LHCN-M2 (cell line): Measurements from ENCODE around the gene IGSF23. TPM values are rescaled to one million over a fixed set of nuclear protein-coding genes. Genes with fewer than 3 reads are reported as not detected.
"Not testable (repeated sequence)": the region's sequence is repeated elsewhere in the genome, so short reads cannot be mapped to it uniquely, and the experiment has no call there.

Source experiments
- DNase-seq: peaks from one replicate; pipeline ENCODE4 v3.0.0-alpha.2; 2012; ENCODE audit warnings: low read depth
- total RNA-seq: library from RNA; depleted of rRNA; stranded (reverse); fragments of >200 nt; gene quantifications from 2 replicates; pipeline ENCODE4 v1.2.3, GENCODE V29; 2014

The IGSF23 gene
- total RNA-seq, 1 experiment from 2014 or later, result not detected

DNA sequence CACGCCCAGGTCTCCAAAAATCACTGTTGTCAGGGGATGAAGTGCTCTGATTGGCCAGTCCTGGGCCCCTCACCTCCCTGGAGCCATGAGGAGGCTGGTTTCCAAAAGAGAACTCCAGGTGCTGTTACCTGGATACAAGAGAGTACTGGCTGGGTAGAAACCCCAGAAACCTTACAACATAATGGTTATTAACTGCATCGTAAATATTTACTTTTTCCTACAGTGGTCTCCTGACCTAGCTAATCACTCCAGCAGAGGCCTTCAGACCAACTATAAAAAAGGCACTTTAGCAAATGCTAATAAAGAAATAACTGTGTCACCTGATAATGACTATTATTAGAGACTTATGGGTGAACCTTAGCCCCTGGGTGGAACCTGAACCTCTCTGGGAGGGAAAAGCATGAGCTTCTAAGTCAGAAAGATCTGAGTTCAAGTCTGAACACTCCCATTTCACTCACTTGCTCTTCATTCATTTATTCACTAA is 1.5 kb upstream of the IGSF23 start:
- no peak for DNase-seq

DNA sequence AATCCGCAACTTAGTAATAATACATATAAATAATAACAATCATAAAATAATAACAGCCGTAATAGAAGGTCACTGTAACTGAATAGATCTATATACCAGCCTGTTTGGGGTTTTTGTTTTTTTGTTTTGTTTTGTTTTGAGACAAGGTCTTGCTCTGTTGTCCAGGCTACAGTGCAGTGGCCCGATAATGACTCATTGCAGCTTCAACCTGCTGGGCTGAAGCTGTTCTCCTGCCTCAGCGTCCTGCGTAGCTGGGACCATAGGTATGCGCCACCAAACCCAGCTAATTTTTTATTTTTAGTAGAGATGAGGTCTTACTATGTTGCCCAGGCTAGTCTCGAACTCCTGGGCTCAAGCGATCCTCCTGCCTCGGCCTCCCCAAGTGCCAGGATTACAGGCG is 950 bp downstream of the IGSF23 start:
- DNase-seq, result no peak

DNA sequence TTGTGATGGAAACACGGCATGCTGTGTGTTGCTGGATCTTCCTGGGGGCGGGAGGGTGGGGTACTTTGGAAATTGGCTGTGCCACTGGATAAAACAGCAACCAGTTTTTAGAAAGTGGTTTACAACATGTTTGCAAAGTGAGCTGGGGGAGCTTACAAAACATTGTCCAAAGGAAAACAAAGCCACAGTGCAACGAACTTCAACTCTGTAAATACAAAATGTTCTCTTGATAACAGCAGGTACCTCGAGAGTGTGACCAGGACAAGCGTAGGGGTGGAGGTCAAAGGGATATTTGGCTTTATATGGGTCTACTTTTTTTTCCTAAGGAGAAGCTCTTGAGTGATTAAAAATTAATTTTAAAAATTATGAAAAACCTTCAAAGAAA is 2.5 kb downstream of the IGSF23 start:
- no peak for DNase-seq

DNA sequence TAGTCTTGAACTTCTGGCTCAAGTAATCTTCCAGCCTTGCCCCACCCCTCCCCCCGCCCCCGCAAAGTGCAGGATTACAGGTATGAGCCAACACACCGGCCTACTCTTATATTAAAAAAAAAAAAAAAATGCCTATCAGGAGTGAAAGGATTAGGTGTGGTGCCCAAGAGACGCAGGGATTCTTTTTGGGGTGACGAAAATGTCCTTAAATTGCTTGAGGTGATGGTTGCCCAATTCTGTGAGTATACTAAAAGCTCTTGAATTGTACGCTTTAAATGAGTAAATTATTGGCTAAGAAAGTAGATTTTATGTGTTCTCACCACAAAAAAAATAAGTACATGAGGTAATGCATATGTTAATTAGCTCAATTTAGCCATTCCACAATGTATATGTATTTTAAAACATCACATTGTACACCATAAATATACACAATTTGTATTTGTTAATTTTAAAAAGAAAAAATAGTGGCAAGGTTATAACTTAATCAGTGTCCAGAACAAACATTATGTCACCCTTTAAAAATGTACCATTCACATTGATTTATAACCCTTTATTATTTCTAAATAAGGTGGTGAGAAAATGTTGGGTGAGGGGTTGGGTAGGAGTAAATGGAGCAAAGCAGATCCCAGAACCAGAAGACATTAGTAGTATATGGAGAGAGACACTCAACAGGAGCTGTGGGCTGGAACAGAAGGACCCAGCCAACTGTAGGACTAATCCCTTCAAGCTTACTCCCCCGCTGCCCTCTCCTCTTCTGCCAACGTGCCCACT is 3.9 kb downstream of the IGSF23 start:
- no peak for DNase-seq

DNA sequence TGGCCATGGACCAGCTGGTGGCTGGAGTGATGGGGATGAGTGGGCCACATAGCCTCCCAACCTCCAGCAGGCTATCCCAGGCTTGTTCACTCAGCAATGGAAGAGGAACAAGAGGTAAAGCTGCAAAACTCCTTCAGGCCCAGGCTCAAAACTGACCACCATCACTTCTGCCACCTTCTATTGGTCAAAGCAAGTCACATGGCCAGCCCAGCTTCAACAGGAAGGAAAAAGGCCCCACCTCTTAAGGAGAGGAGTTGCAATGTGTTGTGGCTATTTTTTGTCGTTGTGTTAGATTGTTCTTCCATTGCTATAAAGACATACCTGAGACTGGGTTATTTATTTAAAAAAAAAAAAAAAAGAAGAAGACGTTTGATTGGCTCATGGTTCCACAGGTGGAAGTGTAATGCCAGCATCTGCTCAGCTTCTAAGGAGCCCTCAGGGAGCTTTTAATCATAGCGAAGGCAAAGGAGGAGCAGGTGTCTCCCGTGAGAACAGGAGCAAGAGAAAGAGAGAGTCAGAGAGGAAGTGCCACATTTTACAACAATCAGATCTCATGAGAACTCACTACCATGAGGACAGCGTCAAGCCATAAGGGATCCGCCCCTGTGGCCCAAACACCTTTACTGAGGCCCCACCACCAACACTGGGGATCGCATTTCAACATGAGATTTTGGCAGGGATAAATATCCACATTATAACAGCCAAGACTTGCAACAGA is 5.4 kb downstream of the IGSF23 start:
- DNase-seq, result no peak

DNA sequence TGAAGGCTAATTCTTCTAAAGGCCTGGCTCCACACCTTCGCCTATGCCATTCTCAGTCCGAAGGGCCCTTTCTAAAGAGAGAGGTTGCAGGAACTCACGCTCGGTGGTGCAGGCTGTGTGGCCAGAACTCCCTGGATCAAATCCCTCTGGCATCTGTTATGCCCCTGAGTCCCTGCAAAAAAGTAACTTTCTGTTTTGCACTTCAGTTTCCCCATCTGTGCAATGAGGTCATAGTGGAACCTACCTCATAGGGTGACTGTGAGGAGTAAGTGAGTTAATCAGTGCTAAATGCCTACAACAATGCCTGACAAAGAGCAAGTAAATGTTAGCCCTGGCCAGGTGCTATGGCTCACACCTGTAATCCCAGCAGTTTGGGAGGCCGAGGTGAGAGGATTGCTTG is 7.3 kb downstream of the IGSF23 start:
- no peak for DNase-seq

DNA sequence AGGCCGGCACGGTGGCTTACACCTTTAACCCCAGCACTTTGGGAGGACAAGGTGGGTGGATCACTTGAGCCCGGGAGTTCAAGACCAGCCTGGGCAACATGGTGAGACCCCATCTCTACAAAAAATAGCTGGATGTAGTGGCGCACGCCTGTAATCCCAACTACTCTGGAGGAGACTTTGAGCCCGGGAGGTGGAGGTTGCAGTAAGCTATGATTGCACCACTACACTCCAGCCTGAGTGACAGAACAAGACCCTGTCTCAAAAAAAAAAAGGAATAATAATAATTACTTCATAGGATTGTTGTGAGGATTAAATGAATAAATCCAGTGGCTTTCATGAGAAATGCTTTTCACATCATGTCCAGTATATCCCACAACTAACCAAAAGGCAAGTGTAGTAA is 8.0 kb downstream of the IGSF23 start:
- no peak for DNase-seq

DNA sequence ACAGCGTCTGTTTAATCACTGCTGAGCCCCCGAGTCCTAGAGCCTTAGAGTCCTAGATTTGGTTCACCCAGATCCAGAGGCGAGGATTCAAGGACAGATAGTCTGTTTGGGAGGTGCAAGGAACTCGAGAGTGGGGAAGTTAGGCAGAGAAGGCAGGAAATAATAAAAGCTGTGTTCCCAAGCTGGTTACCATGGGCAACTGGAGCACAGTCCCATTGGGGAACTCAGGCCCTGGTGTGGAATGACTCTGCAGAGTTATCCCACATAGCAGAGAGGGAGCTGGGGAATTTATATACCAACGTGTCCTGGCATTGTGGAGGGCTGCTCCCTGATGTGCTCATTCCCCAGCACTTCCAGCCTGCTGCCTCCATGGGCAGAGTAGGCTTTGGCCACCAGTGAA is 9.7 kb downstream of the IGSF23 start:
- peak; percentile 28 for DNase-seq

DNA sequence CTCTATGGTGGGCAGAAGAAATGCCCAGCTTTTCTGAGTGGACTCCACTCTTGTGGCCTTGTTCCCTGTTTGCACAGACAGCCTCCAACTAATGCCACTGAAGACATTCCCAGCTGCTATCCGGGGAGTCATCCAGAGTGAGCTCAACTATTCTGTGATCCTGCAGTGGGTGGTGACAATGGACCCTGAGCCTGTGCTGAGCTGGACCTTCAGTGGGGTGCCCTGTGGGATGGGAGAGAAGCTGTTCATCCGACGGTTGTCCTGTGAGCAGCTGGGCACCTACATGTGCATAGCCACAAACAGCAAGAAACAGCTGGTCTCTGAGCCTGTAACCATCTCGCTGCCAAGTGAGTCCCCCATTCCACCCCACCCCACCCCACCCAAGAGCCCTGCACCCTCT is 10.3 kb downstream of the IGSF23 start:
- DNase-seq, result peak; percentile 27

DNA sequence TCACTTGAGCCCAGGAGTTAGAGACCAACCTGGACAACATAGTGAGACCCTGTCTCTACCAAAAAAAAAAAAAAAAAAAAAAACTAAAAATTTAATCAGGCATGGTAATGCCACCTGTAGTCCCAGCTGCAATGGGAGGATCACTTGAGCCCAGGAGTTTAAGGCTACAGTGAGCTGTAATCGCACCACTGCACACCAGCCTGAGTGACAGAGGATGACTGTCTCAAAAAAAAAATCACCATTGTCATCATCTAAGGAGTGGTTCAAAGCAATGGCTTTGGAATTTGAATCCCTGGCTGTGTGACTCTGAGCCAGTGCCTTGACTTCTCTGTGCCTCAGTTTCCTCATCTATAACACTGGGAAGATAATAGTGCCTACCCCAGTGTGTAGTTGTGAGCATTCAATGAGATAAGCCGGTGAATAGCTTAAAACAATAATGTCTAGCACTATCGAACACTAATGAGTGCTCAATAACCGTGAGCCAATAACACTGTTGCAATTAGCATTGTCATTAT is 11.5 kb downstream of the IGSF23 start:
- no peak for DNase-seq

DNA sequence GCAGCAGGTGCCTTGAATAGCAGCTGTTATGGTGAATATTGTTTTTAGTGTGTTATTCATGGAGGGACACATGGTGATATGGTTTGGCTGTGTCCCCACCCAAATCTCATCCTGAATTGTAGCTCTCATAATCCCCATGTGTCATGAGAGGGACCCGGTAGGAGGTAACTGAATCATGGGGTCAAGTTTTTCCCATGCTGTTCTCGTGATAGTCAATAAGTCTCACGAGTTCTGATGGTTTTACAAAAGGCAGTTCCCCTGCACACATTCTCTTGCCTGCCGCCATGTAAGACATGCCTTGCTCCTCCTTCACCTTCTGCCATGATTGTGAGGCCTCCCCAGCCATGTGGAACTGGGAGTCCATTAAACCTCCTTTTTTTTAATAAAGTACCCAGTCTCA is 12.3 kb downstream of the IGSF23 start:
- peak; percentile 72 for DNase-seq

DNA sequence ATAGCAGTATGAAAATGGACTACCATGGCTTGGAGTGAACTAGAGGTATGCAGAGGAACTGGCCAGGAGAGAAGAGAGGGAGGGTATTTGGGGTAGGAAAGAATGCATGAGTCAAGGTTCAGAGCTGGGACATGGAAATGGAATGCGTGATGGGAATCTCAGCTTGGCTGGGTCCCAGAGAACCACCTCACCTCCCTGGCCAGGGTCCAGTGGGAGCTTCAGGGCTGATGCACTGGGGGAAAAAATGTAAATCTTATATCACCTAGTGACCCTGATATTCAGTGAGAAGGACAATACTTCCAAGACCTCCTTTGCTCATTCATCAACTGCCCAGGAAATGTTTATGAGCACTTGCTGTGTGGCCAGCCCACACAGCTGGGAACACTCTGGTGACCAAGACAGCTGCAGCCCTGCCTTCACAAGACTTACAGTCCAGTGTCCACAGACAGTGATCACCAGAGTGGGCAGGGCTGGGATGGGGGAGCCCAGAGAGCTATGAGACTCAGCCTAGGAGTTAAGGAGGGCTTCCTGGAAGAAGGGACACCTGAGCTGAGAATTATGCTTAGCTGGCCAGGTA is 12.8 kb downstream of the IGSF23 start:
- DNase-seq, result peak; percentile 79

DNA sequence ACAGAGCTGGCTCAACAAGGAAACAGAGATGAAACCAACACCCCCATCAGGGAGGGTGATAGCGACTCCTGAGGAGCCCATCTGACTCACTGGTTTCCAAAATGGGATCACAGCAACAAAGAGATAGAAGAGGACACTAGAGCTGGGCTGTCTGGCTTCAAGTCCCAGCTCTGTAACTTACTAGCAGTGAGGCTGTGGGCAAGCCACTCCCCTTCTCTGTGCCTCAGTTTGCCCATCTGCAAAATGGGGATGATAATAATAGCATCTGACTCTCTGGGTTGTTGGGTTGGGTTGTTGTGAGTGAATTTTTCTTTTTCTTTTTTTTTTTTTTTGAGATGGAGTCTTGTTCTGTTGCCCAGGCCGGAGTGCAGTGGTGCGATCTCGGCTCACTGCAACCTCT is 14.3 kb downstream of the IGSF23 start:
- DNase-seq, result no peak

DNA sequence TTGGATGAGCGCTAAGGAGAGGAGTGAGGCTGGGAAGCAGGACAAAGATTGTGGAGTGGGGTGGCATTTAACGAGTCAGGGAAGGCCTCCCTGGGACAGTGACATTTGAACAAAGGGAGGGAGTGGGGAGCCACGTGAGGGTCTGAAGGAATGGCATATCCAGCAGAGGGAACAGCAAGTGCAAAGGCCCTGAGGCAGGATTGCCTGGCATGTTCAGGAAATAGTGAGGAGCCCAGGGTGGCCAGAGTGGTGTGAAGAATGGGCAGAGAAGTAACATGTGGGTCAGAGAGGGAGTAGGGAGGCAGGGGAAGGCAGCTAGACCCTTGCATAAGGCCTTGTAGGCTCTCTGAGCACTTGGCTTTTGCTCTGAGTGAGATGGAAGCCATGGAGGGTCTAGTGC is 15.4 kb downstream of the IGSF23 start:
- no peak for DNase-seq

DNA sequence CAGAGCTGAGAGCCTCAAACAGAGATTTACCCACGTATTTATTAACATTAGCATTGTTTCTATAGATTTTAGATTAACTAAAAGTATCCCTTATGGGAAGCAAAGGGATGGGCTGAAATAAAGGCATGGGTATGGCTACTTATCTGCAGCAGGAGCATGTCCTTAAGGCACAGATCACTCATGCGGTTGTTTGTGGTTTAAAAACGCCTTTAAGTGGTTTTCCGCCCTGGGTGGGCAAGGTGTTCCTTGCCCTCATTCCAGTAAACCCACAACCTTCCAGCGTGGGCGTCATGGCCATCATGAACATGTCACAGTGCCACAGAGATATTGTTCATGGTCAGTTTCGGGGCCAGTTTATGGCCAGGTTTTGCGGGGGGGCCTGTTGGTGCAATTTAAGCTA is 18.2 kb downstream of the IGSF23 start:
- DNase-seq, result not testable (repeated sequence)

DNA sequence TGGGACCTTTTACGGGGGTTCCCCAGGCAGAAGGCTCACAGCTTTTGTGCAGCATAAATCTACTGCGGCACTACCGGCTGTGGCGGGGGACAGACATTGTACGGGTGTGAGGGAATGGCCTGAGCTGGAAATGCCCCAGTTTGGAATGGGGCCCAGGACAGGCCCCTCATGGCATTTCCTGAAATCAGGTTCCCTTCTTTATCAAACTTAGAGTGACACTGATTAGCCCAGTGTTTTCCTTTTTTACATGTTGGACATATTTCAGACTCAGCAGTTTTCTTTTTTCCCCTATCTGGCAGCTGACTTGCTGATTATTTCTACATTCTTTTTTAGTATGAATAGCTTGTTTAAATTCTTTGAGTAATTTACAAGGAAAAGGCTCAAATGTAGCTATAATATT is 20.7 kb downstream of the IGSF23 start:
- not testable (repeated sequence) for DNase-seq

DNA sequence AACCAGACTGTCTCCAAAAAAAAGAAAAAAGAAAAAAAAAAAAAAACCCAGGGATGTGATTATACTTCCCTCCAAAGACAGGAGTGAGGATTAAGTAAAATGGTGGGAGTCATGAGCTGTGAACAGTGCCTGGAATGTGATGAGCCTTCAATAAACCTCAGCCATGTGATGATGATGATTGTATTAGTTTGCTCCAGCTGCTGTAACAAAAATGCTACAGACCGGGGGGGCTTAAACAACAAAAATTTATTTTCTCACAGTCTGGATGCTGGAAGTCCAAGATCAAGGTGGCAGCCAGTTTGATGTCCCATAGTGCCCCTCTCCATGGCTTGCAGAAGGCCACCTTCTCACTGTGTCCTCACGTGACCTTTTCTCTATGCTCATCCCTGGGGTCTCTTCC is 21.4 kb downstream of the IGSF23 start:
- DNase-seq, result no peak

DNA sequence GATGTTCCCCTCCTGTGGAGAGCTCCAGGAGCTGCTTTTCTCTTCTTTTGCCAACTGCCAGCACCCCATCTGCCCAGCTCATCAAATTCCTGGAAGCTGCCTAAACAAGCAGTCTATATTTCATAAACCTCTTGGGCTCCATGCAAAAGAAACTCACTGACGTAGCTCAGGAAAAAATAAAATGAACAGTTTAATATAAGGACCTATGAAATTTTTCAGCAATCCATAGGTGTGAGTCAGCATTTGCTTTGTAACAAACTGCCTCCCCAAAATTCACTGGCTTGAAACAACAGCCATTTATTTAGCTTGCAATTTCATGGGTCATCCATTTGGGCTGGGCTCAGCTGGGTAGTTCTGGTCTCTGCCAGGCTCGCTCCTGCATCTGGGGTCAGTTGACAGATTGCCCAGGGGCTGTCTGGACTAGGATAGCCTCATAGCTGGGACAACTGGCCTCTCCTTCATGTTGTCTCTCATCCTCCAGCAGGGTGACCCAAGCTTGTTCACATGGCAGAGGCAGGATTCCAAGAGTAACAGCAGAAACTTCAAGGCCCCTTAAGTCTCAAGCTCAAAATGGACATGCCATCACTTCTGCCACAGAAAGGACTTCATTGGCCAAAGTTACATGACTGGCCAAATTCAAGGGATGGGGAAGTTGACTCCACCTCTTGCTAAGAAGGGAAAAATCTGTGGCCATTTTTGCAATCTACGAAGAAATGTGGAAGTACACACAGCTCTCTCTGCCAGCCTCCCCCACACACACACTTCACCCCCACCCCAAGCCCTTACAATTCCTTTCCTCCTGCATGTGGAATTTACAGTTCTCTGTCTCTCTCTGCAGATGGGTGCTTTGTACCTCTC is 22.4 kb downstream of the IGSF23 start:
- peak; percentile 30 for DNase-seq

DNA sequence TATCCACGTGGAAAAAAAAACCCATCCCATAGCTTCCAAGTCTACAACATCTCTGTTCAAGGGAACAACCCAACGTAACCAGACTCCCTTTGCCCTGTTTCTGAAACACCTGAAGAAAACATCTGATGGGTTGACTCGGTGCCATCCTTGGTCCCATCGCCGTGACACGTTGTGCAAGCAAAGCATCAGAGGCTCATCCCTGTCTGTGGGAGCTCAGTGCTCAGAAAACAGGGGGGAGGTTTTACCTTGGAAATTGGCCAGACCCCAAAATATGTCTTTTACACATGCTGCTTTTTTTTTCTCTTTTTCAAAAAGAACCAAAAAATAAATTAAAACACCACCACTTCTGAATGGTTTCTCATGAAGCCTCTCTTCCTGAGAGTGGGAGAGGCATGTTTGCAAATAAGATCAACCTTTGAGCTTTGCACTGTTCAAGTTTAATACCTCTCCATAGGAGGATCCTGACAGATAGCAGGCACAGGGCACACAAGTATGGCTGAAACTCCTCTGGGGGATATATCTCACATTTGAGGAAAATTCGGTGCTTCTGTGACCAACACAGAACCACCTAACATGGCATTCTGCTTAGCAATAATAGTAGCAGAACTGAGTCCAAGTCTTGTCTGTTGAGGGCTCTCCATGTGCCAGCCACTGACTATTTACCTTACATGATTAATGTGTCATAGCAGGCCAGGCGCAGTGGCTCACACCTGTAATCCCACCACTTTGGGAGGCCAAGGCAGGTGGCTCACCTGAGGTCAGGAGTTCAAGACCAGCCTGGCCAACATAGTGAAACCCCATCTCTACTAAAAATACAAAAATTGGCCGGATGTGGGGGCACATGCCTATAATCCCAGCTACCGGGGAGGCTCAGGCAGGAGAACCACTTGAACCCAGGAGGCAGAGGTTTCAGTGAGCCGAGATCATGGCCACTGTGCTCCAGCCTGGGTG is 23.4 kb downstream of the IGSF23 start:
- DNase-seq, result no peak

DNA sequence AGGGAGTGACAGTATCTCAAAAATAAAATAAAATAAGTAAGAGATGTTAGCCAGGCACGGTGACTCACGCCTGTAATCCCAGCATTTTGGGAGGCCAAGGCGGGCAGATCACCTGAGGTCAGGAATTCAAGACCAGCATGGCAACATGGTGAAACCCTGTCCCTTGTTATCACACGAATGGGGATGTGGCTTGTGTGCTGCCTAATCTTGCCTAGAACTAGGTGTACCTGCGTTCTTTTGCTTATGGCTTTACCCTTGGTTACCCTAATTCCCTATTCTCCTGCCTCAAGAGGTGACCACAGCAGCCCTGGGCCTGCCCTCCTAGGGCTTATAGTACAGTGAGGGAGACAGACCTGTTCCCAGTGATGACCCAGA is 24.0 kb downstream of the IGSF23 start:
- DNase-seq, result no peak
